ENCODE results near the gene ASPM. TPM values are rescaled to one million over a fixed set of nuclear protein-coding genes. Genes with fewer than 3 reads are reported as not detected.
A peak's percentile ranks its signal among the peaks of the same experiment; 100 is the strongest.

Gene ASPM
- total and polyA plus RNA-seq, 9 of the 15 experiments (the other 6 are each of a cell fraction or from before 2014, with no cell fraction given): 22.7 to 84.4 (median 46.4) TPM

DNA sequence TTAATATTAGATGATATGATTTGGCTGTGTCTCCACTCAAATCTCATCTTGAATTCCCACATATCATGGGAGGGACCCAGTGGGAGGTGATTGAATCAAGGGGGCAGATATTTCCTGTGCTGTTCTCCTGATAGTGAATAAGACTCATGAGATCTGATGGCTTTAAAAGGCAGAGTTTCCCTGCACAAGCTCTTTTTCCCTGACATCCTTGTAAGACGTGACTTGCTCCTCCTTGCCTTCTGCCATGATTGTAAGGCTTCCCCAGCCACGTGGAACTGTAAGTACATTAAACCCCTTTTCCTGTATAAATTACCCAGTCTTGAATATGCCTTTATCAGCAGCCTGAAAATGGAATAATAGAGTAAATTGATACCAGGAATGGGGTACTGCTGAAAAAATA, 66.1 kb downstream of the ASPM start (continued):
- TF ChIP-seq KLF1 (tag; IDR thresholded peaks at IDR 0.05) (no peak), ZNF551 (CRISPR knock-in tag; IDR thresholded peaks at IDR 0.05) (no peak), NCOA1 (IDR thresholded peaks at IDR 0.05; ENCODE audit: low read depth) (no peak), GABPB2 (CRISPR knock-in tag; conservative IDR thresholded peaks at IDR 0.05) (no peak), CBX3 (IDR thresholded peaks at IDR 0.05; ENCODE audit: borderline replicate concordance in 1 of 2, low read length in 2 of 2) (peak in 1 of 2 experiments; percentile 41; a peak in 1 of 3 replicates), IRF2 (CRISPR knock-in tag; IDR thresholded peaks at IDR 0.05) (no peak), CHD4 (IDR thresholded peaks at IDR 0.05; ENCODE audit: insufficient read depth, insufficient replicate concordance, low read depth, low read length, poor library complexity, severe bottlenecking) (no peak), ZFP36 (IDR thresholded peaks at IDR 0.05; ENCODE audit: low read depth, low read length, partially characterized antibody) (peak; percentile 60), CSDE1 (IDR thresholded peaks at IDR 0.05) (no peak), SMARCA4 (IDR thresholded peaks at IDR 0.05) (no peak), NELFE (IDR thresholded peaks at IDR 0.05; ENCODE audit: insufficient read depth, insufficient read length) (no peak), ZNF133 (CRISPR knock-in tag; IDR thresholded peaks at IDR 0.05) (no peak), ZNF12 (CRISPR knock-in tag; IDR thresholded peaks at IDR 0.05) (no peak), TRIM28 (IDR thresholded peaks at IDR 0.05) (peak; percentile 73; the same call in 1 of the 2 replicates), XRCC4 (IDR thresholded peaks at IDR 0.05; ENCODE audit: extremely low read depth, insufficient read depth, insufficient read length) (no peak), MYBL2 (IDR thresholded peaks at IDR 0.05; ENCODE audit: low read depth) (no peak), MYBL2 (CRISPR knock-in tag; IDR thresholded peaks at IDR 0.05; ENCODE audit: borderline replicate concordance) (no peak), ZSCAN32 (CRISPR knock-in tag; IDR thresholded peaks at IDR 0.05) (no peak), ZNF766 (CRISPR knock-in tag; conservative IDR thresholded peaks at IDR 0.05) (no peak)
- TF ChIP-seq, protein P1, sequence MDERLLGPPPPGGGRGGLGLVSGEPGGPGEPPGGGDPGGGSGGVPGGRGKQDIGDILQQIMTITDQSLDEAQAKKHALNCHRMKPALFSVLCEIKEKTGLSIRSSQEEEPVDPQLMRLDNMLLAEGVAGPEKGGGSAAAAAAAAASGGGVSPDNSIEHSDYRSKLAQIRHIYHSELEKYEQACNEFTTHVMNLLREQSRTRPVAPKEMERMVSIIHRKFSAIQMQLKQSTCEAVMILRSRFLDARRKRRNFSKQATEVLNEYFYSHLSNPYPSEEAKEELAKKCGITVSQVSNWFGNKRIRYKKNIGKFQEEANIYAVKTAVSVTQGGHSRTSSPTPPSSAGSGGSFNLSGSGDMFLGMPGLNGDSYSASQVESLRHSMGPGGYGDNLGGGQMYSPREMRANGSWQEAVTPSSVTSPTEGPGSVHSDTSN (CRISPR knock-in tag; IDR thresholded peaks at IDR 0.05; ENCODE audit: low read depth): no peak
- TF ChIP-seq, protein P1 (tag; conservative IDR thresholded peaks at IDR 0.05; ENCODE audit: low read depth): no peak
- TF ChIP-seq, protein P2, sequence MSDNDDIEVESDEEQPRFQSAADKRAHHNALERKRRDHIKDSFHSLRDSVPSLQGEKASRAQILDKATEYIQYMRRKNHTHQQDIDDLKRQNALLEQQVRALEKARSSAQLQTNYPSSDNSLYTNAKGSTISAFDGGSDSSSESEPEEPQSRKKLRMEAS (CRISPR knock-in tag; IDR thresholded peaks at IDR 0.05): no peak
- TF ChIP-seq, protein P3, sequence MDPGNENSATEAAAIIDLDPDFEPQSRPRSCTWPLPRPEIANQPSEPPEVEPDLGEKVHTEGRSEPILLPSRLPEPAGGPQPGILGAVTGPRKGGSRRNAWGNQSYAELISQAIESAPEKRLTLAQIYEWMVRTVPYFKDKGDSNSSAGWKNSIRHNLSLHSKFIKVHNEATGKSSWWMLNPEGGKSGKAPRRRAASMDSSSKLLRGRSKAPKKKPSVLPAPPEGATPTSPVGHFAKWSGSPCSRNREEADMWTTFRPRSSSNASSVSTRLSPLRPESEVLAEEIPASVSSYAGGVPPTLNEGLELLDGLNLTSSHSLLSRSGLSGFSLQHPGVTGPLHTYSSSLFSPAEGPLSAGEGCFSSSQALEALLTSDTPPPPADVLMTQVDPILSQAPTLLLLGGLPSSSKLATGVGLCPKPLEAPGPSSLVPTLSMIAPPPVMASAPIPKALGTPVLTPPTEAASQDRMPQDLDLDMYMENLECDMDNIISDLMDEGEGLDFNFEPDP (CRISPR knock-in tag; IDR thresholded peaks at IDR 0.05): no peak
- TF ChIP-seq, protein P4, sequence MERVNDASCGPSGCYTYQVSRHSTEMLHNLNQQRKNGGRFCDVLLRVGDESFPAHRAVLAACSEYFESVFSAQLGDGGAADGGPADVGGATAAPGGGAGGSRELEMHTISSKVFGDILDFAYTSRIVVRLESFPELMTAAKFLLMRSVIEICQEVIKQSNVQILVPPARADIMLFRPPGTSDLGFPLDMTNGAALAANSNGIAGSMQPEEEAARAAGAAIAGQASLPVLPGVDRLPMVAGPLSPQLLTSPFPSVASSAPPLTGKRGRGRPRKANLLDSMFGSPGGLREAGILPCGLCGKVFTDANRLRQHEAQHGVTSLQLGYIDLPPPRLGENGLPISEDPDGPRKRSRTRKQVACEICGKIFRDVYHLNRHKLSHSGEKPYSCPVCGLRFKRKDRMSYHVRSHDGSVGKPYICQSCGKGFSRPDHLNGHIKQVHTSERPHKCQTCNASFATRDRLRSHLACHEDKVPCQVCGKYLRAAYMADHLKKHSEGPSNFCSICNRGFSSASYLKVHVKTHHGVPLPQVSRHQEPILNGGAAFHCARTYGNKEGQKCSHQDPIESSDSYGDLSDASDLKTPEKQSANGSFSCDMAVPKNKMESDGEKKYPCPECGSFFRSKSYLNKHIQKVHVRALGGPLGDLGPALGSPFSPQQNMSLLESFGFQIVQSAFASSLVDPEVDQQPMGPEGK (CRISPR knock-in tag; IDR thresholded peaks at IDR 0.05; ENCODE audit: borderline replicate concordance): no peak
